ENCODE data around the gene GBP3.
"Not testable (repeated sequence)": the region's sequence is repeated elsewhere in the genome, so short reads cannot be mapped to it uniquely, and the experiment has no call there.

DNA sequence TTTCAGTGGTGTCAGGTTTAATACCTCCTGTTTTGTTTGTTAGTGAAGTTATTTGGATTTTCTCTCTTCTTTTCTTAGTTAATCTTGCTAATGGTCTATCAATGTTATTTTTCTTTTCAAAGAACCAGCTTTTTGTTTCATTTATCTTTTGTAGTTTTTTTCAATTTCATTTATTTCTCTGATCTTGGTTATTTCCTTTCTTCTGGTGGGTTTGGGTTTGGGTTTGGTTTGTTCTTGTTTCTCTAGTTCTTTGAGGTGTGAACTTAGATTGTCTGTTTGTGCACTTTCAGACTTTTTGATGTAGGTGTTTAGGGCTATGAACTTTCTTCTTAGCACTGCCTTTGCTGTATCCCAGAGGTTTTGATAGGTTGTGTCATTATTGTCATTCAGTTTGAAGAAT, 20.5 kb downstream of the GBP3 start:
- TF ChIP-seq POLR2AphosphoS5 (IDR thresholded peaks at IDR 0.05; ENCODE audit: borderline replicate concordance, low read depth, low read length); EZH2 (IDR thresholded peaks at IDR 0.05); FOXP2 (optimal IDR thresholded peaks at IDR 0.05; ENCODE audit: control extremely low read depth, extremely low read length, insufficient read depth): not testable (repeated sequence)

Measured in SK-N-MC (cell line).